Right lobe of liver (tissue), 4 donors: ENCODE data around the gene RYR3.

Source experiments
- CTCF ChIP-seq, 4 donors: fragments of 200-600 bp in 3 of 4; fragments of 450-650 bp in 1 of 4; IDR thresholded peaks; one replicate each; pipeline versions ENCODE4 v1.5.1 to v1.8.0; 2016 to 2022; ENCODE audit warnings: antibody characterized with exemption in 4 of 4, mild to moderate bottlenecking in 2 of 4
- POLR2A ChIP-seq: fragments of 450-650 bp; IDR thresholded peaks from one replicate; pipeline ENCODE4 v1.6.1; 2017; ENCODE audit warnings: antibody characterized with exemption, mild to moderate bottlenecking
- donor health status: DM: no; HTN: no; CAD: no.
- donor health status: DM: no; HTN: no; CAD: no.
- donor health status: DM: no; HTN: yes; CAD: no.

- TF ChIP-seq CTCF (IDR thresholded peaks at IDR 0.05), result no peak
- no peak for TF ChIP-seq POLR2A
These were observed 165.3 kb downstream of the RYR3 start for GRCh38 chr15:33476076-33476475.
